VCaP (cell line): Measurements from ENCODE around the gene RTCB.

Experiments
- H3K27ac ChIP-seq: fragments of 450-650 bp; 2 replicates; pipeline ENCODE4 v1.5.1; 2017
- TF ChIP-seq, protein P1 (sequence below): fragments of 450-650 bp; conservative IDR thresholded peaks from 2 replicates; pipeline ENCODE4 v1.5.1; 2017; ENCODE audit warnings: mild to moderate bottlenecking, moderate library complexity

The RTCB gene

DNA sequence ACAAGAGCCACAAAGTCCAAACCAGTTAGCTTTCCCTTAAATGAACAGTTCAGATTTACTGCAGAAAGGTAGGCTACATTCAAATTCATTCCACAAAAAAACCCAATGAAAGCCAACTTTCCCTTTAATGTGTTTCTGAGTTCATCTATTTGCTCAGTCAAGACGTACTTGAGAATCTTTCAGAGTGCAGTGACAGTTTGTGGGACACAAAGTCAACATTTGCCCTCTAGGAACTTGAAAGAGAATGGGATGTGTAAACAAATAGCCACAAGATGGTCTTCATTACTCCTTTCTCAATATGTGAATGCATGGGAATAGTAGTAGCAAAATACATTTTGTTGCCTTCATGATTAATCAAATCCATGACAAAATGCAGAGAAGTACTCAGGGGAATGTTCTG lies 15.8 kb downstream of the RTCB start:
- TF ChIP-seq, protein P1, sequence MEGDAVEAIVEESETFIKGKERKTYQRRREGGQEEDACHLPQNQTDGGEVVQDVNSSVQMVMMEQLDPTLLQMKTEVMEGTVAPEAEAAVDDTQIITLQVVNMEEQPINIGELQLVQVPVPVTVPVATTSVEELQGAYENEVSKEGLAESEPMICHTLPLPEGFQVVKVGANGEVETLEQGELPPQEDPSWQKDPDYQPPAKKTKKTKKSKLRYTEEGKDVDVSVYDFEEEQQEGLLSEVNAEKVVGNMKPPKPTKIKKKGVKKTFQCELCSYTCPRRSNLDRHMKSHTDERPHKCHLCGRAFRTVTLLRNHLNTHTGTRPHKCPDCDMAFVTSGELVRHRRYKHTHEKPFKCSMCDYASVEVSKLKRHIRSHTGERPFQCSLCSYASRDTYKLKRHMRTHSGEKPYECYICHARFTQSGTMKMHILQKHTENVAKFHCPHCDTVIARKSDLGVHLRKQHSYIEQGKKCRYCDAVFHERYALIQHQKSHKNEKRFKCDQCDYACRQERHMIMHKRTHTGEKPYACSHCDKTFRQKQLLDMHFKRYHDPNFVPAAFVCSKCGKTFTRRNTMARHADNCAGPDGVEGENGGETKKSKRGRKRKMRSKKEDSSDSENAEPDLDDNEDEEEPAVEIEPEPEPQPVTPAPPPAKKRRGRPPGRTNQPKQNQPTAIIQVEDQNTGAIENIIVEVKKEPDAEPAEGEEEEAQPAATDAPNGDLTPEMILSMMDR = no peak
- H3K27ac ChIP-seq = no peak overlapping the region

DNA sequence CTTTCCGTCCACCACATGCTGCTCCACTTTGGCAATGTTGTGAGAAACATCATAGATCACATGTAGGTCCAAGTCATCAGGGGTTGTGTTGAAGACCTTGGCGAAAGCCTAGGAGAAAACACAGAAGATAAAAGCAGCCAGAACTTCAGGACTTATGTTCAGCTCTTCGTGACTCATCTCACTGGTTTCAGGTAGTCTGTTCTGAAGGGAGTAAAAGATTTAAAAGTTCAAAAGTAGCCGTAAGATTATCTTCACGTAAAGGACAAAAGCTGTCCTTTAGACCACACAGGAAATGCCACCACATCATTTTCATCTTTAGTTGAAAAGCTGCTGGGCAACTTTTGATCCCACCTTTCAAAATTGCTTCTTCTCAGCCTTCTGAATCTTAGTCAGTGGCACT lies 16.9 kb downstream of the RTCB start:
- no peak overlapping the region for H3K27ac ChIP-seq
- TF ChIP-seq, protein P1 = no peak

DNA sequence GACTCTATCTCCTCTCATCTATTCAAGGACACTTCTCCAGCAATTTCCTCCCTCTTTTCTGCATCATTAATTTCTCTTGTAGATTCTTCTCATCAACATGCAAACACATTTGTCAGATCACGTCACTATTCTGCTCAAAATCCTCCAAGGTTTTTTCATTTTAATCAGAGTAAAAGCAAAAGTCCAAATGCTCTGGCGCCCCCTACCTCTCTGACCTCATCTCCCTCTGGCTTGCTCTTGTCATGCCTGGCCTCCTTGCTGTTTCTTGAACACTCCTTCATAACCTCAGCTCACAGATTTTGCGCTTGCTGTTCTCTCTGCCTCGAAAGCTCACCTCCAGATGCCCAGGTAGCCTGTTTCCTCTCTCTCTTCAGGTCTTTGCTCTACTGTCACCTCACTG lies 22.4 kb downstream of the RTCB start:
- TF ChIP-seq, protein P1 = peak; percentile 69
- H3K27ac ChIP-seq = no peak overlapping the region

DNA sequence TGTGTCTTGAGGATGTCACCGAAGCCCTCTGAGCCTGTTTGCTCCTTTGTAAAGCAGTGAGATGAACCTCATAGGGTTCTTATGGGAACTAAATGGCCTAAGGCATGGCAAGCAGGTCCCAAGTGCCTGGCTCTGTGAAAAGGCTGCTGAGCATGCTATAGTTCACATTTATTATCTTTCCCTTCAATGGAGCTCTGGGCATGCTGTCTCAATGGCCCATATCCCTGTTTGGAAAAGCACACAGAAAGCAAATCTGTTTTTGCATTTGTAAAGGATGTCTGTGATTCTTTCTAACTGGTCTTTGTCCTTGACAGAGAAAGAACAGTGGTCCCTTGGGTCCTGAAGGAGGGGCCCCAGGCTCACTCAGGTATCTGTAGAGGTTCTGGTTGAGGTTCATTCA lies 26.4 kb downstream of the RTCB start:
- TF ChIP-seq, protein P1 = no peak

DNA sequence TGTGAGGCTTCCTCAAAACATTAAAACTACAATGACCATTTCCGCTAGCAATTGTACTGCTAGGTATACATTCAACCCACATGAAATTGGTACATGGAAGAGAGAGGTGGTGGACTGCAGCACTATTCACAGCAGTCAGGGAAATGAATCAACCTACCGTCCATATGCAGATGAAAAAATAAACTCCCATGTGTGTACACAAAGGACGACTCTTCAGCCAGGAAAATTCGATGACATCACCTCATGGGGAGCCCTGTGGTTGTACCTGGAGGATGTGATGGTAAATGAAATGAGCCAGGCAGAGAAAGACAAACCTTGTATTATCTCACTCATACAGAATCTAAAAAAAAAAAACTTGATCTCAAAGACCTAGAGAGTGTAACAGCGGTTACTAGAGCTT lies 31.1 kb downstream of the RTCB start:
- no peak overlapping the region for H3K27ac ChIP-seq
- TF ChIP-seq, protein P1 = no peak

More for the DNA sequence above, 26.4 kb downstream of the RTCB start:
- H3K27ac ChIP-seq = no peak overlapping the region

DNA sequence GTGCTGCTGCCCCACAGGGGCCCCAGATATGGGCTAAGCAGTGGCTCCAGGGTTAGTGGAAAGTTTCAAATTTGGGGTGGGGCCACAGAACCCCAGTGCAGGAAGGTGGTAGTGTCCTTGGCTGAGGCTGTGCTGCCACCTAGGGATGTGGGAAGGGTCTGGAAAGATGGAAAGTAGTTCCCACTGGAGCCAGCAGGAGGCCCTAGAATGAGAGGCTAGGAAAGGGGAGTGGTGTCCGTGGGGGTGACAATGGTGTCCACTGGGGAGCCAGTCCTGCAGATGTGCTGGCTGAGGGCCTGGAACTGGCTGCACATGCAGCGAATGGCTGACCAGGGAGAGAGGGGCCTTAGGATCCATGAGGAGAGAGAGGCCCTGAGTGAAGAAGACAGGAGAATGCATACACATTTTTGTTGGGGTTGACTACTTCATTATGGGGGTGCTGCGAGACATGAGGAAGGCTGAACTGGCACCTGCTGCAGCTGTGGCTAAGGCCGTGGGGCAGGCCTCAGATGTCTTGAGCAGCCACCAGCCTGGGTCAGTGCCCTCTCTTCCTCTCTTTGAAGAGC lies 33.3 kb downstream of the RTCB start:
- H3K27ac ChIP-seq = no peak overlapping the region
- TF ChIP-seq, protein P1 = peak; percentile 57

DNA sequence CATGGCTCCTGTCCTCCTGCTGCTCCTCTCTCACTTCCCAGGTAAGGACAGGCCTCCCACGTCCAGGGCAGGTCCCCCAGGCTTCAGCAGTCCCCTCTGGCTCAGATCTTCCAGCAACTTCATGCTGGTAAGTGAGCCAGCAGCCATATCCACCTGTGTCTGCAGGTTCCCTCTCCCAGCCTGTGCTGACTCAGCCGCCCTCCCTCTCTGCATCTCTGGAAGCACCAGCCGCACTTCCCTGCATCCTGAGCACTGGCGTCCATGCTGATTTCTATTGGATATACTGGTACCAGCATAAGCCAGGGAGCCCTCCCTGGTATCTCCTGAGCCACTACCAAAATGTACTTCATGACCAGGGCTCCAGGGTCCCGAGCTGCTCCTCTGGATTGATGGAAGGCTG lies 35.4 kb downstream of the RTCB start:
- TF ChIP-seq, protein P1 = no peak
- H3K27ac ChIP-seq = no peak overlapping the region
